WTC11 (cell line): Measurements from ENCODE around the gene SMAD9. TPM values are rescaled to one million over a fixed set of nuclear protein-coding genes. Genes with fewer than 3 reads are reported as not detected.

Experiments
- ATAC-seq: fragments of 200-7000 bp; cut with Tn5 transposase; 2 replicates; pipeline ENCODE4 v1.10.0; 2021; ENCODE audit warnings: mild to moderate bottlenecking, moderate library complexity
- CTCF ChIA-PET: fragments of 300-600 bp; sonication (Branson Sonifier 250); formaldehyde crosslinking; loops from one replicate; lab custom pipeline; 2021; ENCODE audit warnings: antibody characterized with exemption; lab: Charles Lee
- POLR2A ChIA-PET: fragments of 350-600 bp; sonication (Branson Sonifier 250); formaldehyde crosslinking; loops from one replicate; lab custom pipeline; 2021; ENCODE audit warnings: antibody characterized with exemption; lab: Charles Lee
- DNase-seq: peaks from one replicate; pipeline ENCODE4 v3.0.0; 2021; ENCODE audit warnings: low spot score
- H3K27ac Mint-ChIP-seq: 2 replicates; pipeline ENCODE4 v1.8.0; 2021; ENCODE audit warnings: mixed read lengths
- H3K27me3 Mint-ChIP-seq: 2 replicates; pipeline ENCODE4 v1.8.0; 2021; ENCODE audit warnings: low read depth, mild to moderate bottlenecking, moderate library complexity, mixed read lengths
- H3K36me3 Mint-ChIP-seq: 2 replicates; pipeline ENCODE4 v1.8.0; 2021; ENCODE audit warnings: mixed read lengths
- H3K4me1 Mint-ChIP-seq: 2 replicates; pipeline ENCODE4 v1.8.0; 2022; ENCODE audit warnings: mixed read lengths
- H3K4me3 Mint-ChIP-seq: 2 replicates; pipeline ENCODE4 v1.8.0; 2021; ENCODE audit warnings: mild to moderate bottlenecking, moderate library complexity, mixed read lengths
- H3K9me3 Mint-ChIP-seq: 2 replicates; pipeline ENCODE4 v1.8.0; 2021; ENCODE audit warnings: mixed read lengths
- ARID4B ChIP-seq: sonication (generic); formaldehyde crosslinking; IDR thresholded peaks from 2 replicates; pipeline ENCODE4 v1.8.0; 2023; ENCODE audit warnings: missing genetic modification reagents, mild to moderate bottlenecking, borderline replicate concordance
- ATF6 ChIP-seq: sonication (generic); formaldehyde crosslinking; IDR thresholded peaks from 2 replicates; pipeline ENCODE4 v1.8.1; 2023; ENCODE audit warnings: mild to moderate bottlenecking, missing genetic modification reagents
- IRF1 ChIP-seq: sonication (generic); formaldehyde crosslinking; IDR thresholded peaks from 2 replicates; pipeline ENCODE4 v1.8.0; 2023; ENCODE audit warnings: missing genetic modification reagents
- NFATC4 ChIP-seq: fragments of 250-450 bp; sonication (Bioruptor Pico); IDR thresholded peaks from 2 replicates; pipeline ENCODE4 v1.9.0; 2021; ENCODE audit warnings: mild to moderate bottlenecking
- NFYB ChIP-seq: sonication (generic); formaldehyde crosslinking; conservative IDR thresholded peaks from 2 replicates; pipeline ENCODE4 v1.8.0; 2022; ENCODE audit warnings: low read depth, missing genetic modification reagents
- SMAD4 ChIP-seq: sonication (generic); formaldehyde crosslinking; IDR thresholded peaks from 2 replicates; pipeline ENCODE4 v1.8.0; 2022; ENCODE audit warnings: mild to moderate bottlenecking, missing genetic modification reagents
- ZNF532 ChIP-seq: fragments of 250-450 bp; sonication (Bioruptor Pico); IDR thresholded peaks from 2 replicates; pipeline ENCODE4 v1.9.0; 2021; ENCODE audit warnings: mild to moderate bottlenecking, borderline replicate concordance
- total RNA-seq: library from RNA; stranded (reverse); gene quantifications from 3 replicates; pipeline ENCODE4 v1.2.3, GENCODE V29; 2021
- TF ChIP-seq, protein P1 (sequence below): sonication (generic); formaldehyde crosslinking; IDR thresholded peaks from 2 replicates; pipeline ENCODE4 v1.8.0; 2022; ENCODE audit warnings: mild to moderate bottlenecking, missing genetic modification reagents
- TF ChIP-seq, protein P2 (sequence below): sonication (generic); formaldehyde crosslinking; IDR thresholded peaks from 2 replicates; pipeline ENCODE4 v1.8.0; 2022; ENCODE audit warnings: mild to moderate bottlenecking, missing genetic modification reagents
- TF ChIP-seq, protein P3 (sequence below): sonication (generic); formaldehyde crosslinking; IDR thresholded peaks from 2 replicates; pipeline ENCODE4 v1.8.1; 2023; ENCODE audit warnings: mild to moderate bottlenecking, missing genetic modification reagents, moderate library complexity

SMAD9 gene
- total RNA-seq, 1 experiment from 2014 or later: 1.2 TPM

- ChIA-PET CTCF (interaction anchor here (1.1 kb wide), 1 partner anchor 60 kb away, joined by 3 read pairs; no protein-coding TSS in a partner anchor), POLR2A (no interaction called here)
- ATAC-seq (no peak), DNase-seq (no peak)
- Mint-ChIP-seq H3K4me1 (peaks cover 11% of the 10 kb centered on the region), H3K9me3 (no peaks in the 10 kb centered on the region), H3K27me3 (peaks cover 54% of the 10 kb centered on the region), H3K4me3 (peak overlapping the region; percentile 89), H3K27ac (no peak overlapping the region), H3K36me3 (no peaks in the 10 kb centered on the region)
- TF ChIP-seq, protein P1, sequence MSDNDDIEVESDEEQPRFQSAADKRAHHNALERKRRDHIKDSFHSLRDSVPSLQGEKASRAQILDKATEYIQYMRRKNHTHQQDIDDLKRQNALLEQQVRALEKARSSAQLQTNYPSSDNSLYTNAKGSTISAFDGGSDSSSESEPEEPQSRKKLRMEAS (CRISPR knock-in tag): no peak
- TF ChIP-seq ATF6 (CRISPR knock-in tag) (no peak), IRF1 (CRISPR knock-in tag) (no peak), SMAD4 (CRISPR knock-in tag) (no peak)
- TF ChIP-seq, protein P2, sequence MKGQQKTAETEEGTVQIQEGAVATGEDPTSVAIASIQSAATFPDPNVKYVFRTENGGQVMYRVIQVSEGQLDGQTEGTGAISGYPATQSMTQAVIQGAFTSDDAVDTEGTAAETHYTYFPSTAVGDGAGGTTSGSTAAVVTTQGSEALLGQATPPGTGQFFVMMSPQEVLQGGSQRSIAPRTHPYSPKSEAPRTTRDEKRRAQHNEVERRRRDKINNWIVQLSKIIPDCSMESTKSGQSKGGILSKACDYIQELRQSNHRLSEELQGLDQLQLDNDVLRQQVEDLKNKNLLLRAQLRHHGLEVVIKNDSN (CRISPR knock-in tag): no peak
Measured at GRCh38 chr13:36918246-36919131, 1.5 kb downstream of the SMAD9 start.

DNA sequence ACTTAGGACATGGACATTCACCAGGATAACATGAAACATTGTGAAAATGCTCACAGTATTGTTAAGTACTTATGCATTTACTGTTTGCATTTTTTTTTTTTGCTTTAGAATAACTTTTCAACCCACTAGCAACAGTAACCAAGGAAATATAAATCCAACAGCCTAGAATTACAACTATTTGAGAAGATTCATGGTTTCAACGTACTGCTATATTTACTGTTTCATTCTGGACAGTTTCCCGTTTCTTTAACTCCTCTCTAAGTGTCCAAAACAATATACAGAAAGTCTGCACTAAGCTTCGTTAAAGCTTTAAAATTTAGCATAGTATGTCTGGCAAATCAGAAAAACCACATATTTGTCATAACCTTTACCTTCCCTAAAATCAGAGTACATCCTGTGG, 2.7 kb downstream of the SMAD9 start:
- Mint-ChIP-seq H3K27ac (no peak overlapping the region), H3K4me3 (no peak overlapping the region), H3K4me1 (peaks cover 11% of the 10 kb centered on the region), H3K9me3 (no peaks in the 10 kb centered on the region), H3K36me3 (no peaks in the 10 kb centered on the region), H3K27me3 (peaks cover 51% of the 10 kb centered on the region)
- CTCF ChIA-PET: no interaction called here
- DNase-seq: no peak
- TF ChIP-seq, protein P2 (CRISPR knock-in tag): no peak
- TF ChIP-seq ZNF532 (CRISPR knock-in tag) (no peak), NFYB (no peak), ARID4B (CRISPR knock-in tag) (no peak), NFATC4 (CRISPR knock-in tag) (no peak)
- TF ChIP-seq, protein P1 (CRISPR knock-in tag): no peak
- TF ChIP-seq, protein P3, sequence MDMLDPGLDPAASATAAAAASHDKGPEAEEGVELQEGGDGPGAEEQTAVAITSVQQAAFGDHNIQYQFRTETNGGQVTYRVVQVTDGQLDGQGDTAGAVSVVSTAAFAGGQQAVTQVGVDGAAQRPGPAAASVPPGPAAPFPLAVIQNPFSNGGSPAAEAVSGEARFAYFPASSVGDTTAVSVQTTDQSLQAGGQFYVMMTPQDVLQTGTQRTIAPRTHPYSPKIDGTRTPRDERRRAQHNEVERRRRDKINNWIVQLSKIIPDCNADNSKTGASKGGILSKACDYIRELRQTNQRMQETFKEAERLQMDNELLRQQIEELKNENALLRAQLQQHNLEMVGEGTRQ (CRISPR knock-in tag): no peak
- POLR2A ChIA-PET: no interaction called here
- ATAC-seq: no peak
